Stomach (tissue), 9 donors: ENCODE results near the gene IGSF9B. TPM values are rescaled to one million over a fixed set of nuclear protein-coding genes. Genes with fewer than 3 reads are reported as not detected.

Experiments used
- DNase-seq, 2 donors: peaks; one replicate each; pipeline versions ENCODE4 v3.0.0 to v3.0.0-alpha.2; 2013 to 2019
- H3K27ac ChIP-seq, 5 donors: fragments of 200-600 bp in 4 of 5; sonication (generic) in 4 of 5; one replicate each; pipeline ENCODE4 v1.5.1; 2013 to 2019; ENCODE audit warnings: mild to moderate bottlenecking in 1 of 5, moderate library complexity in 1 of 5
- H3K27me3 ChIP-seq, 3 donors: fragments of 200-600 bp; sonication (generic); one replicate each; pipeline ENCODE4 v1.5.1; 2017 to 2019; ENCODE audit warnings: mixed run types in 1 of 3
- H3K36me3 ChIP-seq, 4 donors: fragments of 200-600 bp; sonication (generic); 1 replicate in 3 of 4; 2 replicates in 1 of 4; pipeline ENCODE4 v1.5.1; 2016 to 2019
- H3K4me1 ChIP-seq, 4 donors: fragments of 200-600 bp; sonication (generic); one replicate each; pipeline ENCODE4 v1.5.1; 2016 to 2019
- H3K4me3 ChIP-seq, 4 donors: fragments of 200-600 bp; sonication (generic) in 3 of 4; one replicate each; pipeline ENCODE4 v1.5.1; 2016 to 2019; ENCODE audit warnings: mild to moderate bottlenecking in 1 of 4
- H3K9me3 ChIP-seq, 4 donors: fragments of 200-600 bp; sonication (generic); one replicate each; pipeline ENCODE4 v1.5.1; 2016 to 2019
- CTCF ChIP-seq, 7 experiments: fragments of 450-650 bp in 4 of 7; fragments of 200-600 bp in 3 of 7; sonication (generic) in 3 of 7; IDR thresholded peaks; one replicate each; pipeline ENCODE4 v1.5.1; 2016 to 2019; ENCODE audit warnings: antibody characterized with exemption in 7 of 7, control low read depth in 2 of 7, mild to moderate bottlenecking in 1 of 7
- EP300 ChIP-seq: sonication (generic); formaldehyde crosslinking; IDR thresholded peaks from one replicate; pipeline ENCODE4 v1.6.1; 2017; ENCODE audit warnings: antibody characterized with exemption
- POLR2A ChIP-seq, 4 donors: fragments of 450-650 bp; IDR thresholded peaks; one replicate each; pipeline ENCODE4 v1.6.1; 2016; ENCODE audit warnings: antibody characterized with exemption in 4 of 4, control low read depth in 2 of 4, mild to moderate bottlenecking in 1 of 4, moderate library complexity in 1 of 4
- POLR2AphosphoS5 ChIP-seq, 3 donors: sonication (generic); formaldehyde crosslinking; IDR thresholded peaks; one replicate each; pipeline ENCODE4 v1.6.1; 2016; ENCODE audit warnings: antibody characterized with exemption in 3 of 3
- WGBS, 5 donors: extraction: QIAGEN DNeasy Blood & Tissue Kit in 3 of 5; methylation state at CpG; one replicate each; pipeline versions ENCODE4 v1.1.5 to v1.1.7; 2013 to 2018; 5-methylcytosine and 5-hydroxymethylcytosine counted together
- intact Hi-C: fragments of 100-400 bp; cut with DNase I; formaldehyde crosslinking; loops from one replicate; pipeline ENCODE4 v1.15.1; 2023; ENCODE audit warnings: low total_unique reads
- polyA plus RNA-seq, 3 donors: library from polyadenylated mRNA; stranded (reverse); fragments of 200-250 nt; gene quantifications; one replicate each; pipeline ENCODE4 v1.2.3, GENCODE V29; 2013
- total RNA-seq, 5 donors: library from RNA; depleted of rRNA; stranded (reverse); fragments of >200 nt; gene quantifications; one replicate each; pipeline versions ENCODE4 v1.1.0 to v1.2.3, GENCODE V29; 2014 to 2016
- donor health status: healthy with polysubstance abuse.
- donor health status: Bipolar disorder and iron deficiency.
- donor health status: healthy.

Gene IGSF9B
- total and polyA plus RNA-seq, 8 donors = 0.44 to 22.3 (median 4.6) TPM; not detected in 1

GRCh38 chr11:133977067-133977677 lies 20.4 kb upstream of the IGSF9B start:
- H3K36me3 ChIP-seq = no peaks in the 10 kb centered on the region
- H3K27ac ChIP-seq = no peak overlapping the region
- no peaks in the 10 kb centered on the region for H3K9me3 ChIP-seq
- H3K4me3 ChIP-seq = no peak overlapping the region
- TF ChIP-seq POLR2A (IDR thresholded peaks at IDR 0.05) (no peak), CTCF (IDR thresholded peaks at IDR 0.05) (no peak), POLR2AphosphoS5 (IDR thresholded peaks at IDR 0.05) (no peak), EP300 (no peak)
- WGBS, 5 donors = 53 to 73% (median 62%) methylated on average over 10 of the region's 10 CpGs
- DNase-seq = no peak
- intact Hi-C loops = no loop called here
- no peaks in the 10 kb centered on the region for H3K4me1 ChIP-seq
- peaks cover 0 to 46% (median 0%) of the 10 kb centered on the region in 3 donors for H3K27me3 ChIP-seq

- DNase-seq = no peak
- intact Hi-C loops = no loop called here
- H3K27me3 ChIP-seq = peaks cover 0 to 46% (median 0%) of the 10 kb centered on the region in 3 donors
- WGBS, 5 donors = 64 to 90% (median 73%) methylated on average over 7 of the region's 7 CpGs
- TF ChIP-seq POLR2A (IDR thresholded peaks at IDR 0.05) = no peak
- no peak for TF ChIP-seq EP300
- TF ChIP-seq POLR2AphosphoS5 (IDR thresholded peaks at IDR 0.05) = no peak
- no peak for TF ChIP-seq CTCF (IDR thresholded peaks at IDR 0.05)
- H3K27ac ChIP-seq = no peak overlapping the region
- H3K36me3 ChIP-seq = no peaks in the 10 kb centered on the region
- no peaks in the 10 kb centered on the region for H3K9me3 ChIP-seq
- H3K4me3 ChIP-seq = no peak overlapping the region
- H3K4me1 ChIP-seq = no peaks in the 10 kb centered on the region
Observed at GRCh38 chr11:133975488-133975849, 18.7 kb upstream of the IGSF9B start.

GRCh38 chr11:133974836-133975487 lies 18.2 kb upstream of the IGSF9B start:
- H3K9me3 ChIP-seq = no peaks in the 10 kb centered on the region
- 73 to 80% (median 76%) methylated on average over 12 to 14 of the region's 14 CpGs for WGBS, 5 donors
- intact Hi-C loops = no loop called here
- peaks cover 0 to 46% (median 3%) of the 10 kb centered on the region in 3 donors for H3K27me3 ChIP-seq
- H3K4me3 ChIP-seq = no peak overlapping the region
- H3K36me3 ChIP-seq = no peaks in the 10 kb centered on the region
- TF ChIP-seq CTCF (IDR thresholded peaks at IDR 0.05) = no peak
- no peak for TF ChIP-seq POLR2AphosphoS5 (IDR thresholded peaks at IDR 0.05)
- no peak for TF ChIP-seq POLR2A (IDR thresholded peaks at IDR 0.05)
- no peak for TF ChIP-seq EP300
- no peak for DNase-seq
- no peak overlapping the region for H3K27ac ChIP-seq
- H3K4me1 ChIP-seq = no peaks in the 10 kb centered on the region

GRCh38 chr11:133971881-133972280 lies 15.1 kb upstream of the IGSF9B start:
- no peak for TF ChIP-seq POLR2A (IDR thresholded peaks at IDR 0.05)
- no peak for TF ChIP-seq CTCF (IDR thresholded peaks at IDR 0.05)
- TF ChIP-seq POLR2AphosphoS5 (IDR thresholded peaks at IDR 0.05) = no peak
- no peak for TF ChIP-seq EP300
- no peak for DNase-seq
- H3K27ac ChIP-seq = no peak overlapping the region
- no peaks in the 10 kb centered on the region for H3K9me3 ChIP-seq
- H3K36me3 ChIP-seq = no peaks in the 10 kb centered on the region
- no peak overlapping the region for H3K4me3 ChIP-seq
- peaks cover 0 to 9% (median 7%) of the 10 kb centered on the region in 4 donors for H3K4me1 ChIP-seq
- intact Hi-C loops = no loop called here
- H3K27me3 ChIP-seq = peaks cover 0 to 57% (median 3%) of the 10 kb centered on the region in 3 donors
- 71 to 81% (median 74%) methylated on average over 11 of the region's 11 CpGs for WGBS, 5 donors
